HG02642 (cell line): ENCODE measurements around the gene DRD2.

Experiments
- ATAC-seq: cut with Tn5 transposase; IDR thresholded peaks from one replicate; pipeline ENCODE4 v1.9.1; 2021; ENCODE audit warnings: mild to moderate bottlenecking; ENCODE audit not compliant: unreplicated experiment, poor library complexity

DRD2 gene

GRCh38 chr11:113405724-113406478, 69.3 kb downstream of the DRD2 start:
- no peak for ATAC-seq

- no peak for ATAC-seq
These were observed 70.3 kb downstream of the DRD2 start for GRCh38 chr11:113404859-113405430.

DNA sequence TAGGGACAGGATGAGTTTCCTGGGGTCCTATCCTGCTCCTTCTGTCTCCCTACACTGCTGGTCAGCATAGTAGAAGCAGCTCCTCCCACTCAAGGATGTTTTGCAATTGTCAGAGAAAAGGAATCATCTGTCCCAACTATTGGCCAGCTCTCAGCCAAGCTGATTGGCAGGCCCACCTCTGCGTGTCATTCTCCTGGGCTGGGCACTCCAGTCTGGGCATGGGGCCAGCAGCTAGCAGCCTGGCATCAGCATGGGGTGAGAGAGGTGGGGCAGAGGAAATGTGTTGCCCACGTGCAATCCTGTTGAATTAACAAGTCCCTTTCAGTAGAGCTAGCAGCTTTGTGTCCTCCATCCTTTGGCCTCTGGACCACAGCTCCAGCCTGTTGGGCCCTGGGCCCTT, 73.5 kb downstream of the DRD2 start:
- no peak for ATAC-seq

DNA sequence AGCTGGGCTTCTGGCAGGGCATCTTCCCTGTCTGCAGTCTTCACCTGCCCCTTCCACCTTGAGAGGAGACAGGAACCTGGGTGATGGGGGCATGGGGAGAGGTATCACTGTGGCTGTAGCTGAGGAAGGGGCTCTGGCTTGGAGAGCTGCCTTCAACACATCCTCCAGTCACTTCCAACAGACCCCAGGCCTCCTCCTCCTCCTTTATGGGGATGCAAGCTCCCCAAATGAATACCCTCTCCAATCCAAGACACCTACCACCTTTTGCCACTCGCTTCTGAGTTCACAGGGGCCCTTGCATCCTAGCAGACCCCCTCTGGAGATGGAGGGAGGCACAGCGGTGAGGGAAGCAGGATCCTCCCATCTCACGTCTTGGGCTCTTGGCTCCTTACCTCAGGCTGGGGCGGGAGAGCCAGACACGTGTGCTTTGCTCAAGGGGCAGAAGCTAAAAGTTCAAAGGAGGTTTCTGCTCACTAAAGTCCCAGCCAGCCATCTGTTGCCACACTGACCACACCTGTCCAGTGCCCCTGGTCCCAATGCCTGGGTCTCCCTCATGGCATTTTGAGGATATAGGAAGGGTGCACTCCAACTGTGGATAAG, 74.5 kb downstream of the DRD2 start:
- no peak for ATAC-seq

DNA sequence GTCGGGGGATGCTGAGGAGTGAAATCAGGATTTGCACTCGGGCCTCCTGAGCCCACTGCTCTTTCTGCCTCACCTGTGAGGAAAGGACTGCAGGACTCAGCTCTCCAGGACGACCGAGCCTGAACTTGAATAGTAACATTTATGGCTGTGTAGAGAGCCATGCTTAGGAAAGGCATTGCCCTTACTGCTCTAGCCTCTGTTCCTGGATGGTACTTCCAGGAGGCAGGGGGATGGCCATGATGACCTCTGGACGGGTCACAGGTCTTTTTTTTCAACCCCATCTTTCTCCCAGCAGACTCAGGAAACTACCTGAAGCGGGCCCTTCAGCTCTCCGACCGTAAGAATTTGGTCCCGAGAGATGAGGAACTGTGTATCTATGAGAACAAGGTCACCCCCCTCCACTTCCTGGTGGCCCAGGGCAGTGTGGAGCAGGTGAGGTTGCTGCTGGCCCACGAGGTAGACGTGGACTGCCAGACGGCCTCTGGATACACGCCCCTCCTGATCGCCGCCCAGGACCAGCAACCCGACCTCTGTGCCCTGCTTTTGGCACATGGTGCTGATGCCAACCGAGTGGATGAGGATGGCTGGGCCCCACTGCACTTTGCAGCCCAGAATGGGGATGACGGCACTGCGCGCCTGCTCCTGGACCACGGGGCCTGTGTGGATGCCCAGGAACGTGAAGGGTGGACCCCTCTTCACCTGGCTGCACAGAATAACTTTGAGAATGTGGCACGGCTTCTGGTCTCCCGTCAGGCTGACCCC, 76.3 kb downstream of the DRD2 start:
- ATAC-seq: no peak

- ATAC-seq: no peak
These were observed 77.4 kb downstream of the DRD2 start for GRCh38 chr11:113397821-113398220.

DNA sequence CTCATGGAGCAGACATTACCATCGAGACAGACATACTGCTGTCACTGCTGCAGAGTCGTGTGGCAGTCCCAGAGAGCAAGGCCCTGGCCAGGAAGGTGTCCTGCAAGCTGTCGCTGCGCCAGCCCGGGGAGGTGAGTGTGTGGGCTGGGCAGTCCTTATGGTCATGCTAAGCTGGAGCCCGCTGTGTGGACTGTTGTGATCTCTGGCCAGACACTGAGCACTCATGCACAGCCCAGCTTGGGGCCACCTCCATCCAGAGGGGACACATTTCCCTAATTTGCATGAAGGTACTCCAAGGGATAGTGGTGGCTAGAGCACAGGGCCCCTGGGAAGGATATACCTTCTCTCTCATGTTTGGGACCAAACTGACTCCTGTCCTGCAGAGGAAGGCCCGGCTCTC, 78.0 kb downstream of the DRD2 start:
- no peak for ATAC-seq

DNA sequence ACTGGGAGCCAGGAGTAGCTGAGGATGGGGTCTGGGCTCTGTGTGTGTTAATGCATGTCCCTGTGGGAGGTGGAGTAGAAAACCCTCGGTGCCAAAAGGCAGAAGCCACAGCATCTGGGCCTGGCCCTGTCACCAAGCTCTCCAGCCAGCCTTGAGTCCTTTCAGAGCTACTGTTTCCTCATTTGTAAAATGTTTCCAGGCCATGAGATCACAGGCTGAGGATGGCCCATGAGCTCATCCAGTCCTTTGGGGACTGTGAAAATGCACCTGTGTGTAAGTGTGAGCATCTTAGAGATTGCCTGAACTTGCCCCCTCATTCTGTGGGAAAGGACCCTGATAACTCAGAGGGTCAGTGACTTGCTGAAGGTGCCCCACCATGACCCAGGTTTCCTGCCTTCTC, 78.5 kb downstream of the DRD2 start:
- ATAC-seq: no peak

GRCh38 chr11:113395782-113396336, 79.3 kb downstream of the DRD2 start:
- no peak for ATAC-seq

- no peak for ATAC-seq
These were observed 80.3 kb downstream of the DRD2 start for GRCh38 chr11:113394919-113395318.

DNA sequence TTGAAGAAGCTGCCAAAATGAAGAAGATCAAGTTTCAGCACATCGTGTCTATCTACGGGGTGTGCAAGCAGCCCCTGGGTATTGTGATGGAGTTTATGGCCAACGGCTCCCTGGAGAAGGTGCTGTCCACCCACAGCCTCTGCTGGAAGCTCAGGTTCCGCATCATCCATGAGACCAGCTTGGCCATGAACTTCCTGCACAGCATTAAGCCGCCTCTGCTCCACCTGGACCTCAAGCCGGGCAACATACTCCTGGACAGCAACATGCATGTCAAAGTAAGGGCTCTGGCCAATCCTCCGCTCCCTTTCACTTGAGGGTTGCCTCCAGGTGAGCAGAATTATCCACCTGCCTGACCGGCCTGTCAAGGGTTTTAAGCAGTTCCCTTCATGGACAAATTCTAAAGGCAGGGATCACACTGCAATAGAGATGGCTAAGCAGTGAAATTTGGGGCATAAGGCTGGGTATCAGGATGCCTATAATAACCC, 81.7 kb downstream of the DRD2 start:
- ATAC-seq: no peak

GRCh38 chr11:113392236-113392921, 82.8 kb downstream of the DRD2 start:
- ATAC-seq: no peak

- no peak for ATAC-seq
These were observed 85.9 kb downstream of the DRD2 start for GRCh38 chr11:113389272-113389671.

DNA sequence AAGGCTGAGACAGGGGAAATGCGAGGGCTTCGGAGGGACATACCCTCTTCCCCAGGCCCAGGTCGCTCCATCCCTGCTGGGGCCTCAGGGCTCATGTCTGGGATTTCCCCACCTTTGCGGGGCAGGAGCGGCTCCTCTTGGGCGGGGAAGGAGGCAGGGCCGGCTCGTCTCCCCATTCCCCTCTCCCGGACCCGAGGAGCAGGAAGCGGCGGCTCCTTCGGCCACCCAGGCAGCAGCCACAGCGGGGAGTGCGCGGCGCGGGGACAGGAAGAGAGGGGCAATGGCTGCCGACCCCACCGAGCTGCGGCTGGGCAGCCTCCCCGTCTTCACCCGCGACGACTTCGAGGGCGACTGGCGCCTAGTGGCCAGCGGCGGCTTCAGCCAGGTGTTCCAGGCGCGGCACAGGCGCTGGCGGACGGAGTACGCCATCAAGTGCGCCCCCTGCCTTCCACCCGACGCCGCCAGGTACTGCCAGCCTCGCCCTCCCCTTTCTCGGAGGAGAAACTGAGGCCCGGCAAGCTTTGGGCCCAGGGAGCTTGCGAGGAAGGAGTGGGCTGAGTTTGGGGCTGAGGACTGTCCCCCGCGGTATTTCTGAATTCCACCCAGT, 87.5 kb downstream of the DRD2 start, which contains the start of gene ANKK1:
ANKK1 (plus strand) TSS at position 175 of the 607 bp plus-strand sequence; CDS start at position 281, 106 bp downstream.
- no peak for ATAC-seq

- no peak for ATAC-seq
These were observed 88.3 kb downstream of the DRD2 start for GRCh38 chr11:113386866-113387265.

GRCh38 chr11:113385749-113386148, 89.4 kb downstream of the DRD2 start:
- ATAC-seq: no peak

DNA sequence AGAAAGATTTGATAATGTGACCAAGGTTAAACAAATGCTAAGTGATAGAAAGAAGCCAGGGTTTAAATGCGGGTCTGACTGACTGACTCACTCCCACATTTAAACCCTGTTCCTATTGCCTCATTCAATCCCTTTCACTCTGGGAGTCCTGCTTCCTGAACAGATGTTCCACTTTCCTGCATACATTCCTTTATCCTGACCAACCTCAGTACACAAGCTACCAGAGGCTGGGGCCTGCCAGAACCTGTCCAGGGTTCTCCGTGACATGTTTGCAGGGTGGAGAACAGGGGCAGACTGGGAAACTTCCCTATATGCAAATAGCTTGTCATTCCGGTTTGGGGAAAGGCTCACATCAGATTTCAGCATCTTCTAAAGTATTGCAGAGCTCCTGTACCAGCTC, 90.6 kb downstream of the DRD2 start:
- no peak for ATAC-seq

GRCh38 chr11:113382121-113382520, 93.1 kb downstream of the DRD2 start:
- ATAC-seq: no peak

- no peak for ATAC-seq
These were observed 96.5 kb downstream of the DRD2 start for GRCh38 chr11:113378692-113379091.
